ENCODE data around the gene MPDZ. TPM values are rescaled to one million over a fixed set of nuclear protein-coding genes. Genes with fewer than 3 reads are reported as not detected.

Gene MPDZ
- total and polyA plus RNA-seq, 12 donors: 28.0 to 100 (median 75.4) TPM

- DNase-seq: no peak
- no peak for ATAC-seq
- 94% methylated on average over 4 of the region's 4 CpGs for WGBS, 2 donors
- Histone ChIP-seq H3K9me3 (no peaks in the 10 kb centered on the region), H3K27ac (no peak overlapping the region), H3K36me3 (peaks cover 0 to 91% (median 46%) of the 10 kb centered on the region in 9 donors), H3K4me3 (no peak overlapping the region), H3K27me3 (no peaks in the 10 kb centered on the region), H3K4me1 (peaks cover 0 to 11% (median 5%) of the 10 kb centered on the region in 9 donors)
- intact Hi-C loops (cut with DNase I): no loop called here
- TF ChIP-seq, protein P1, sequence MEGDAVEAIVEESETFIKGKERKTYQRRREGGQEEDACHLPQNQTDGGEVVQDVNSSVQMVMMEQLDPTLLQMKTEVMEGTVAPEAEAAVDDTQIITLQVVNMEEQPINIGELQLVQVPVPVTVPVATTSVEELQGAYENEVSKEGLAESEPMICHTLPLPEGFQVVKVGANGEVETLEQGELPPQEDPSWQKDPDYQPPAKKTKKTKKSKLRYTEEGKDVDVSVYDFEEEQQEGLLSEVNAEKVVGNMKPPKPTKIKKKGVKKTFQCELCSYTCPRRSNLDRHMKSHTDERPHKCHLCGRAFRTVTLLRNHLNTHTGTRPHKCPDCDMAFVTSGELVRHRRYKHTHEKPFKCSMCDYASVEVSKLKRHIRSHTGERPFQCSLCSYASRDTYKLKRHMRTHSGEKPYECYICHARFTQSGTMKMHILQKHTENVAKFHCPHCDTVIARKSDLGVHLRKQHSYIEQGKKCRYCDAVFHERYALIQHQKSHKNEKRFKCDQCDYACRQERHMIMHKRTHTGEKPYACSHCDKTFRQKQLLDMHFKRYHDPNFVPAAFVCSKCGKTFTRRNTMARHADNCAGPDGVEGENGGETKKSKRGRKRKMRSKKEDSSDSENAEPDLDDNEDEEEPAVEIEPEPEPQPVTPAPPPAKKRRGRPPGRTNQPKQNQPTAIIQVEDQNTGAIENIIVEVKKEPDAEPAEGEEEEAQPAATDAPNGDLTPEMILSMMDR (IDR thresholded peaks at IDR 0.05): no peak
These were observed 172.5 kb downstream of the MPDZ start for GRCh38 chr9:13107008-13107407.

- TF ChIP-seq, protein P1 (IDR thresholded peaks at IDR 0.05): no peak
- Histone ChIP-seq H3K4me3 (no peak overlapping the region), H3K27ac (no peak overlapping the region), H3K9me3 (no peaks in the 10 kb centered on the region), H3K4me1 (peaks cover 0 to 4% (median 0%) of the 10 kb centered on the region in 9 donors), H3K36me3 (peaks cover 0 to 41% (median 15%) of the 10 kb centered on the region in 9 donors), H3K27me3 (no peaks in the 10 kb centered on the region)
- WGBS, 2 donors: 99 to 100% methylated on average over 1 of the region's 1 CpG
- no peak for DNase-seq
- intact Hi-C loops (cut with DNase I): no loop called here
- no peak for ATAC-seq
These were observed 178.4 kb downstream of the MPDZ start for GRCh38 chr9:13100914-13101572.

GRCh38 chr9:13095056-13095455, 184.4 kb downstream of the MPDZ start:
- TF ChIP-seq, protein P1 (IDR thresholded peaks at IDR 0.05): no peak
- 99 to 100% methylated on average over 2 of the region's 2 CpGs for WGBS, 2 donors
- intact Hi-C loops (cut with DNase I): no loop called here
- Histone ChIP-seq H3K9me3 (no peaks in the 10 kb centered on the region), H3K27me3 (no peaks in the 10 kb centered on the region), H3K4me1 (peaks cover 0 to 4% (median 0%) of the 10 kb centered on the region in 9 donors), H3K27ac (no peak overlapping the region), H3K36me3 (peaks cover 0 to 5% (median 0%) of the 10 kb centered on the region in 9 donors), H3K4me3 (no peak overlapping the region)
- ATAC-seq (no peak), DNase-seq (no peak)

GRCh38 chr9:13090628-13091027, 188.9 kb downstream of the MPDZ start:
- intact Hi-C loops (cut with DNase I): loop anchor here in 1 of 10 donors (5.0 kb wide), 1 partner anchor 203 kb away; no protein-coding TSS in a partner anchor
- Histone ChIP-seq H3K27ac (no peak overlapping the region), H3K4me3 (no peak overlapping the region)

More at GRCh38 chr9:13090628-13091027, 188.9 kb downstream of the MPDZ start:
- WGBS, 2 donors: 40 to 59% methylated on average over 4 of the region's 4 CpGs
- no peak for DNase-seq
- no peaks in the 10 kb centered on the region for H3K9me3 ChIP-seq
- no peak for ATAC-seq
- no peaks in the 10 kb centered on the region for H3K36me3 ChIP-seq
- TF ChIP-seq, protein P1 (IDR thresholded peaks at IDR 0.05): no peak
- no peaks in the 10 kb centered on the region for H3K27me3 ChIP-seq
- H3K4me1 ChIP-seq: peaks cover 0 to 7% (median 0%) of the 10 kb centered on the region in 9 donors
